Measurements from ENCODE around the gene DNAH1.
"Not testable (repeated sequence)": the region's sequence is repeated elsewhere in the genome, so short reads cannot be mapped to it uniquely, and the experiment has no call there.

DNAH1 gene

DNA sequence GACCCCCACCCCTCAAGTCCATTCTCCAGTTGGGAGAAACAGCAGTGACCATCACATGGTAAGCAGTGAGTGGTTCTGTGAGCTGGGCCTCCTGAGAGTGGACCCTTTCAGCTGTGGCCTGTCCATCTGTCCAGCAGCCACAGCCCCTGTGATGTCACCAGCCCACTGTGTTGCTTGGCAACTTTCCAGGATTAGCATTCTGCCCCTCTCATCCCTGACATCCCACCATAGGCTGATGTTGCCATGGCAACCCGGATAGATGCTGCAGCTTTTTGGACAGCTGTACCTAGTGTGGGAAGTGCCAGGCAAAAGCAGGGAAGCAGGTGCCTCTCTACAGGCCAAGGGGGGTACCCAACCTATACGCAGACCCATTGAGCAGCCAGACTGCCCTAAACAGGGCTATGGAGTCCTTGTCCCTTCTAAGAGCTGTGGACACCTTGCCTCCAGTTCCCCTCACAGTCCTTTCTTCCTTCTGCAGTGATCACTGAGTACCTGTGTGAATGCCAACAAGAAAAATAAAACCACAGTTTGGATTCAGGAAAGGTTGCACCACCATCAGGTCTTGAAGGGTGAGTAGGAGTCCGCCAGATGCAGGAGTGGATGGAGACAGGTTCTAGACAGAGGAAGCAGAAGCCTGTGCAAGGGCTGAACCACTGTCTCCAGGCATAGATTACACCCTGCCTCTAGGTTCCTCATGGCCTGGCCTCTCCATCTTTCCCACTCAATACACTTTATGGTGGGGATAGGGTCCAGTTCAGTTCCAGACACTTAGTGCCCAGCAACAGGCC, at the start of gene DNAH1:
Gene DNAH1, plus strand, starts transcription at position 343 of the 788 bp plus-strand sequence. CDS start 6,124 bp downstream, outside the sequence.
- in situ Hi-C loops (cut with MboI; ENCODE audit: low sequenced_read_pairs) = no loop called here

DNA sequence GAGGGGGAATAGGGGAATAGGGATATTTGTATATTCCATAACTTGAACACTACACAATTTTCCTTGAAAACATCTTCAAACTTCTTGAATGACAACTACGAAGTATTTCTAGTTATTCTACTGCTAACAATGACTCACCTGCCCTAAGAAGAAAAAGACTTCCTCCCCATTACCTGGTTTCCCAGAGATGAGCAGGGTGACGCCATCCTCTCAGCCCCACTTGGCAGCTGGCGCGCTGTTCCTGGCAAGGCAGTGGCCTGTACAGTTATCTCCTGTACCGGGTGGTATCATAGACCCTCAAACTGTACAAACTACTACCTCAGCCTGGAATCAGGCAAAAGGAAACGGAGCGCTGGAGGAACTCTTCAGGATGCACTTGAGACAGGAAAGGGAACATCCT, 48.1 kb upstream of the DNAH1 start:
- in situ Hi-C loops (cut with MboI; ENCODE audit: low sequenced_read_pairs) = no loop called here

DNA sequence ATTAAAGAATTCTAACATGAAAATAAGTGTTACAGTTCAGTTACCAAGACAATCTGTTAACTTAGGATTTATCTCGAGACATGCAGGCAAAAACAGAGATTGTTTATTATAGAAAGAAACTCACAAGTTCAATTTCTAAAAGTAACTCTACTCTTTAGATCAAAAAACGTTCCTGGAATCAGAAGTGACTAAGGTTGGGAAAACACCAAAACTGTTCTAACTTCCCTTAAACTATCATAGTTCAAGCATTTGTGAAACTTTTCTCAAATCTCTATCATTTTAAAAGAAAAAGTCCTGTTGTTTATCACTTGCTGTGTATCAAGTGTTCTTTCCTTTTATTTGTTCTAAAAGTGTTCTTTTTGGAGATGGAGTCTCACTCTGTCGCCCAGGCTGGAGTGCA, 46.3 kb upstream of the DNAH1 start:
- in situ Hi-C loops (cut with MboI; ENCODE audit: low sequenced_read_pairs) = no loop called here

DNA sequence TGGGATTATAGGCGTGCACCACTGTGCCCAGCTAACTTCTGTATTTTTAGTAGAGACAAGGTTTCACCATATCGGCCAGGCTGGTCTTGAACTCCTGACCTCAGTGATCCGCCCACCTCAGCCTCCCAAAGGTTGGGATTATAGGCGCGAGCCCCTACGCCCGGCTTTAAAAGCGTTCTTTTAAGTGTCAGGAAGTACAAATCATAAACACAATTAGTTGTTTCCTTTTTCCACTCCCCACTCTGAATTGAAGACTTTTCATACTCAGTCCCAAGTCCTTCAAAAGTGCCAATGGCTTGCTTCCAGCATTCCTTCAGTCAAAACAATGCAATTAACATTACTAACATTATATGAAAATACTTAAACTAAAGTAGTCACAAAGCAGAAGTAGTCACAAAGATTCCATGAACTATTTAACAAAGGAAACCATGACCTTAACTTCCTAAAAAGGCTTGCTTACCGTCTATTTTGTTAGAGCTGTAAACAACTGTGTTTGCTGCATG, 45.8 kb upstream of the DNAH1 start:
- in situ Hi-C loops (cut with MboI; ENCODE audit: low sequenced_read_pairs) = no loop called here

DNA sequence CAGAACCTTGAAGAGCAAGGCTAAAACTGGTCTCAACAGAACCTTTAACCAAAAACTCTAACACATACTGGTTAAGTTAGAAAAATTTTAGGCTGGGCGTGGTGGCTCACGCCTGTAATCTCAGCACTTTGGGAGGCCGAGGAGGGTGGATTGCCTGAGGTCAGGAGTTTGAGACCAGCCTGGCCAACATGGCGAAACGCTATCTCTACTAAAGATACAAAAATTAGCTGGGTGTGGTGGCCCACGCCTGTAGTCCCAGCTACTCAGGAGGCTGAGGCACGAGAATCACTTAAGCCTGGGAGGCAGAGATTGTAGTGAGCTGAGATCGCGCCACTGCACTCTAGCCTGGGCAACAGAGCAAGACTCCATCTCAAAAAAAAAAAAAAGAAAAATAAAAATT, 43.9 kb upstream of the DNAH1 start:
- in situ Hi-C loops (cut with MboI; ENCODE audit: low sequenced_read_pairs) = not testable (repeated sequence)

DNA sequence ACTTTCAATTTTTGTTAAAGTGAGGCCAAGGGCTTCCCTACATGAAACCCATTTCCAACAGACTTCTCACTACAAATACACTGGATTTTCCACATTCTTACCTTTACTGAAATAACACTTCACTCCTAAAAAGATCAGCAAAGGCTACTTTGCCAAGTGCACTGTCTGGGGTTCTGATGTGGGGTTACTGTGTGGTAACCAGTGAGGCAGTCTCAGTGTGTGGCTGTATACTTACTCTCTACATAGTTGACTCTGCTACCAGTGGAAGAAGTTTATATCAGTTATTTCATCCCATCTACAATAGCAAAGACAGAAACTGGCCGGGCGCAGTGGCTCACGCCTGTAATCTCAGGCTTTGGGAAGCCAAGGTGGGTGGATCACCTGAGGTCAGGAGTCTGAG, 43.3 kb upstream of the DNAH1 start:
- in situ Hi-C loops (cut with MboI; ENCODE audit: low sequenced_read_pairs) = no loop called here

DNA sequence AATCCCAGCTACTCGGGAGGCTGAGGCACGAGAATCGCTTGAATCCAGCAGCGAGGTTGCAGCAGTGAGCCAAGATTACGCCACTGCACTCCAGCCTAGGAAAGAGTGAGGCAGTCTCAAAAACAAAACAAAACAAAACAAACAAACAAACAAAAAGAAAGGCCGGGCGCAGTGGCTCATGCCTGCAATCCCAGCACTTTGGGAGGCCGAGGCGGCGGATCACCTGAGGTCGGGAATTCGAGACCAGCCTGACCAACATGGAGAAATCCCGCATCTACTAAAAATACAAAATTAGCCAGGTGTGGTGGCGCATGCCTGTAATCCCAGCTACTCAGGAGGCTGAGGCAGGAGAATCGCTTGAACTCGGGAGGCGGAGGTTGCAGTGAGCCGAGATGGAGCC, 41.3 kb upstream of the DNAH1 start:
- in situ Hi-C loops (cut with MboI; ENCODE audit: low sequenced_read_pairs) = not testable (repeated sequence)

DNA sequence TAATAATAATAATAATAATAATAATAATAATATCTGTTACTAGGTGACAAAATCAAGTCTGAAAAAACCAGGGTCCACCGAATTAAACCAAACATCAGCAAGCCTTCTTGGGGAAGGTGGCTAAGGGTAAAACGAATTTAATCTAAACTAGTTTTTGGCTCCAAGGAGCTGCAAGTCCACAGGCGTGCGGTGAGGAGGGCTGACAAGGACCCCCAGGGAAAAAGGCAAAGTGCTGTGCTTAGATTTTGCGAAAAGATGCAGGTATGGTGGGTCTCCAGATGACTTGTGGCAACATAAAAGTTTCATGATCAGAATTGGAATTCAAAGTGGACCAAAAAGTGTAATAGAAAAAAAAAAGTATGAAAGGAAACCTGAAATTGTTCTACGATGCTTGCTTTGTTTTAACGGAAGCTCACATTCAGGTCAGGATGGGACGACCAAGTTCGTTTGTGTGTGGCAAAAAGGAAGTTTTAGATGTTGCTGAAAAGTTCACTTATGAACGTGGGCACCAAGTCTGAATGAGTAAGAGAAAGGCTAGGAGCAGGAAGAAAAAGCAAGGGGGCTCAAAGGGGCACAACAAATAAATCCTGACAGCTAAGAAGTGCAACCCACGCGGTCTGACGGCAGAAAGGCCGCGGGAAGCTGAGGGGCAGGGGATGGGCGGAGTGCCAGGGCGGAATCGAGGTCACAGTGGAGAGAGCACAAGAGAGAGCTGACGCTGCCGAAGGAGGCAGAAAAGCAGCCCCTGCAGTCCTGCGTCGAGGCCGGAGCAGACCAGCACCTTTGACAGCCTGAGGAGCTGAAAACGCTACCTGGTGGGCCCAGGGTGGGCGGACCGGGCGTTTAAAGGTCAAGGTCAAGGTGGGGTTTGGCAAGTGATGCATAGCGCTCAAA, 38.8 kb upstream of the DNAH1 start:
- in situ Hi-C loops (cut with MboI; ENCODE audit: low sequenced_read_pairs) = no loop called here

DNA sequence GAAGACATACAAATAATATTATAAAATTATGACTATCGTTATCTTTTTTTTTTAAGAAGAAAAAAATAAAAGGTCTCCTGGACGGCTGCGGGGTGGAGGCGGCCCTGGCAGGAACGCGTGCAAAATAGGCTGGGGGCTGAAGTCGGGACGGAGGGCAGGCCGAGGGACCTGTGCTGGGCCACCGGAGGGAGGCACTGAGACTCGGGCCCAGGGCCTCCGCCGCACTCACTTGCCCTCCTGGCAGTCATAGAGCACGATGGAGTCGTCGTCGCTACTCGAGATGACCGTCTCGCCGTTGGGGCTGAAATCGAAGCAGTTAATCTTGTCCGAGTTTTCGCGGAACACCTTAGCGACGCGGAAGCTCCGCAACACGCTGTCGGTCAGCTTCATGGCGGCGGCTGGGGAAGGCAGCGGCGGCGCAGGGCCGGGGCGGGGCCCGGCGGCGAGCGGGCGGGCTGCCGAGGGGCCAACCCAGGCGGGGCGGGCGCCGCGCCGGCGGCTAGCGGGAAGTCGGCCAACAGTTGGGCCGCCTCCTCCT, 38.1 kb upstream of the DNAH1 start:
- in situ Hi-C loops (cut with MboI; ENCODE audit: low sequenced_read_pairs) = no loop called here

DNA sequence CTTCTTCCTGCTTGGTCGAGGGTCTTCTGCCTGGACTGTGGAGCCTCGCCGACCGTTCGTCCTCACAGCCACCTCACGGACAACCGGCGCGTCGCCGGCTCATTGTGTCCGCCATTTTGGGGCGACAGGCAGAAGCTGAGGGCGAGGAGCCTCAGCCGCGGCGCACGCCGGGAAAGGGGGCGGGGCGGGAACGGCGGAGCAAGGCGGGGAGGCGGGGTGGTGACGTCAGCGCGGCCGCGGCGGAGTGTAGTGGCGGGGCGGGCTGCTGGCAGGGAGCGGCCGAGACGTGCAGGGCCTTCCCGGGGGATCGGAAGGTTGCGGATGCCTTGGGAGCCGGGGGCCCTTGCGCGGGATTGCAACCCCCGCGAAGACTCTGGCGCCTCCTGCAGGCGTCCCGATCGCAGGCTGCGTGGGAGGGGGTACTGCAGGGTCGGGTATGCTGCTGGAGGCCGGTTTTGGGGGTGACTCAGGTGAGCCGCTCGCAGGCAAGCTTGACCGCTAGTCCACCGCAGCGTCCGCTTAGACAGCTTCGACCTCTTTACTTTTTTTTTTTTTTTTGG, 37.5 kb upstream of the DNAH1 start, which contains the start of gene WDR82:
Gene WDR82, minus strand, starts transcription at position 140 of the 560 bp plus-strand sequence. CDS start 288 bp downstream, outside the sequence.
- in situ Hi-C loops (cut with MboI; ENCODE audit: low sequenced_read_pairs) = no loop called here

DNA sequence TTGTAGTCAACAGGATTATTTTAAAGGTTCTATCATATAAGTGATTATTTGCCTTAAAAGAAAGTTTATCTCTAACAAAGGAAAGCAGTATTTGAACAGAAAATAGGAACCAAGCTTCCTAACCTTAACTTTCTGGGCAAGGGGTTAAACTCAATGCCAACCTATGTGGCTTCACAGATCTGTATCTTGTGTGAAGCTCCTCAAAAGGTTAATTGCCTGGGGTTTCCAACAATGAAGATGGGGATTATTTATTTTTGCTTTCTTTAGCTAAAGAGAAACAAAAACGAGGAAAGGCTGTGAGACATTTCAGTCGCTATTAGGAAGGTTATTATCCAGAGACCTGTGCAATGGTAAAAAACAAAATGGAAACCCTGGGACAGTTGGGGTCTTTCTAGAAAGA, 36.5 kb upstream of the DNAH1 start:
- in situ Hi-C loops (cut with MboI; ENCODE audit: low sequenced_read_pairs) = no loop called here

DNA sequence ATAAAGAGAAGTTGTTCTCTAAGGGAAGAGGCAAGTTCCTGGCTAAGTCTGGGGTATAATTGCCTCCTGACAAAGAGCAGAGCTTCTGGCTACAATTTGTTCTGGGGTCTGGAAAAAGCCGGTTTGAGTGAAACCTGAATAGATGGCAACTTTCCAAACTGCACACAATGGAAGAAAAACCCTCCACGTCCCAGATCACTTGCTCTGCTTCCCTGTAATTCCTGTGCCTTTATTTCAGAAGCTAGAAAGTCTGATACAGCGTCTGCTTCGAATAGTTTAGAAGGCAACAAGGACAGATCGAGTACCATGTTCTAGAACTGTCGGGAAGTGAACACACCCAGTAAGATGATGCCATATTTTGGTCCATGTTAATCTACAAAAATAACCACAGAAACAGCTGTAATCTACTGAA, 36.1 kb upstream of the DNAH1 start:
- in situ Hi-C loops (cut with MboI; ENCODE audit: low sequenced_read_pairs) = no loop called here

DNA sequence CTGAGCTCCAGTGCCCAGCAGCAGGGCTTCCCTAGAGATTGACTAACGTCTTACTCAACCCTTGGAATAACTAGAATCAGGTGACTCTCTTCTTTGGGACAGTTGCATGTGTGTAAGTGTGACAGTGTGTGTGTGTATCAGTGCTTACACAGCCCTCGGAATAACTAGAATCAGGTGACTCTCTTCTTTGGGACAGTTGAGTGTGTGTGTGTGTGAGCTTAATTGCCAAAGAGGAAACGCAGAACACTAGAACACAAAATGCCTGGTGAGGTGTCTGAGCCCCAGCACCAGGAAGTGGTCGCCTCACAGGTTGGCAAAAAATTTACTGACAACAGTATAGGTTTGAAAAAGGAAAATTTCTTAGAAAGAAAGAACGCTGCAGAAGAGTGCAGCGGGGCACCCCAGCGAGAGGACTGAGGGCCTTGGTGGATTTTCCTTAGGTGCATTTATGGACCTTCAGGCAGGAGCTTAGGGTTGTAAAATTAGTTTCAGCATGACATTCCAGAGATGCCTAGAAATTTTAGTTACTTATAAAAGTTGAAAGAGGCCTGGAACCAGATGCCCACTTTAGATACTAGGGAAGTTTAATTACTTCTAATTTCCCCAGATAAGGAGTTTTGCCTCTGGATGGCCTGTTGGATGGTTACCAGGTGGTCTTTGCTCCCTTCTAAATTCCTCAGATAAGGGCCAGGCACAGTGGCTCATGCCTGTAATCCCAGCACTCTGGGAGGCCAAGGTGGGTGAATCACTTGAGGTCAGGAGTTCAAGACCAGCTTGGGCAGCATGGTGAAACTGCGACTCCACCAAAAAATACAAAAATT, 33.9 kb upstream of the DNAH1 start:
- in situ Hi-C loops (cut with MboI; ENCODE audit: low sequenced_read_pairs) = no loop called here

DNA sequence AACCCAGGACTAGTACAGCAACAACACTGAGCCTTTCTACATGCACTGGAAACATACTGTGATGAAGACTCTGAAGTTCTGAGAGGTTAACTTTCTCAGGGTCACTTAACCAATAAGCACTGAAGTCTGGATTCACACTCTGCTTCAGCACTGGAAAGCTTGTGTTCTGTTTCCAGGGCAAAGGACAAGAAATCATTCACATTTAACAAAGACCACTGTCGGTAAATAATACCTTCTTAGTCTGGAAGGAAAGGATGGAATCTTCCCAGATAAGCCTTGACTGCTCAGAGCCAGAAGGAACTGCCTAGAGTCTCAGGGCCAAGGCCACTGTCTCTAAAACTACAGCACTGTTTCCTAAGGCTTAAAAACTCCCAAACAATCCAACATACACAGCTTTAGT, 32.8 kb upstream of the DNAH1 start:
- in situ Hi-C loops (cut with MboI; ENCODE audit: low sequenced_read_pairs) = no loop called here

DNA sequence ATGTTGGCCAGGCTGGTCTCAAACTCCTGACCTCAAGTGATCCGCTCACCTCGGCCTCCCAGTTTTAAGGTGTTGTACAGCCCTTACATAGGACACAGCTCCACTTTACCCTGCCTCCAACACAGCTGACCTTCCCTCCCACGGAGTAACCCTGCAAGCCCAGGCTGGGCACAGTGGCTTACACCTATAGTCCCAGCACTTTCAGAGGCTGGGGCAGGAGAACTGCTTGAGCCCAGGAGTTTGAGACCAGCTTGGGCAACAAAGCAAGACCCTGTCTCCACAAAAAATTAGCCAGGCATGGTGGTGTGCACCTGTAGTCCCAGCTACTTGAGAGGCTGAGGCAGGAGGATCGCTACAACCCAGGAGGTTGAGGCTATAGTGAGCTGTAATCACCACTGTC, 32.1 kb upstream of the DNAH1 start:
- in situ Hi-C loops (cut with MboI; ENCODE audit: low sequenced_read_pairs) = not testable (repeated sequence)

DNA sequence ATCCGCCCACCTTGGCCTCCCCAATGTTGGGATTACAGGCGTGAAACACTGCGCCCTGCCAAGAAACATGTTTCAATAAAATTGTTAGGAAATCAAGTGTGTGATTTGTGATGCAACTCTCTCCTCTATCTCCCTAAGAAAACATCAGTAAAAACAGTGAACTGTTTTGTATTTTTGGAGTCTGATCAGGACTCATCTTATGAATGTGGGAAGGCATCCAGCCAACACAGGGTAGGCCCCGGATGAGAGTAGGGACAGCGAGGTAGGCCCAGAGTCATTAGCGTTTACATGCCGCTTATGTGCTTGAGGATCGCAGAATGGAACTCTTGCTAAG, 29.4 kb upstream of the DNAH1 start:
- in situ Hi-C loops (cut with MboI; ENCODE audit: low sequenced_read_pairs) = no loop called here

DNA sequence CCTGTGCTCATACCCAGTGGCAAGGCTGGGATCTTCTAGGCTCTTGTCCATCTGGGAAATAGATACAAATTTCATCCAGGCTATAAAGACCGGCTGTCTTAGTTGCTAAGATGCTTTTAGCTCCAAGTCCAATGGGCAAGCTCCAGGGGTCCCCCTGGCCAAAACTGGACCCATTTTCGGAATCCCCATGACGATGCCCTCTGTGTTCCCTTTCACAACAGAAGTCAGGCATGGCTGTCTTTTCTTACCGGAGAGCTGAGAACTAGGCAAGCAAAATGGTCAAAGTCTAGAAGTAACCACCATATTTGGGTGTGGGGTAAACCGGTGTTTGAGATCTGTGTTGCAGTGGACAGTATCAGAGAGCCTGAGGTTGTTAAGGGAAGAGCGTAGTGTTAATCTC, 27.4 kb upstream of the DNAH1 start:
- in situ Hi-C loops (cut with MboI; ENCODE audit: low sequenced_read_pairs) = no loop called here

DNA sequence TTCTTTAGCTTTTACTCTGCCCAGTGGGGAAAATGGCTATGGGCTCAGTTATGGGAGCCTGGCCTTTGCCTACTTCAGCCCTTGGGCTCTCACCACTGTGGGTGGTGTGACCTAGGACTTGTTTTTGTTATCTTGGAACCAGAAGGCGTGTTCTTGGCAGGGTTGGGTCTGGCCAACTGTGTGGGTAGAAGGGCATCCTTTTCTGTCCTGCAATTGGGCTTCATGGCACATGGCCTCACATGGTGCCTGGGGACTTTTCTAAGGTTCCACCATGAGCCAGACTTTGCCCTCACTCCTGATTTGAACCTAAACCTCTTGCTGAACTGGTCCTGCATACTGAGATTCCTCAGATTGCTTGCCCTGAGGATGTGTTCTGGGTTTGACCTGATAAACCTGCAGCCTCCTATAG, 26.8 kb upstream of the DNAH1 start:
- in situ Hi-C loops (cut with MboI; ENCODE audit: low sequenced_read_pairs) = no loop called here

DNA sequence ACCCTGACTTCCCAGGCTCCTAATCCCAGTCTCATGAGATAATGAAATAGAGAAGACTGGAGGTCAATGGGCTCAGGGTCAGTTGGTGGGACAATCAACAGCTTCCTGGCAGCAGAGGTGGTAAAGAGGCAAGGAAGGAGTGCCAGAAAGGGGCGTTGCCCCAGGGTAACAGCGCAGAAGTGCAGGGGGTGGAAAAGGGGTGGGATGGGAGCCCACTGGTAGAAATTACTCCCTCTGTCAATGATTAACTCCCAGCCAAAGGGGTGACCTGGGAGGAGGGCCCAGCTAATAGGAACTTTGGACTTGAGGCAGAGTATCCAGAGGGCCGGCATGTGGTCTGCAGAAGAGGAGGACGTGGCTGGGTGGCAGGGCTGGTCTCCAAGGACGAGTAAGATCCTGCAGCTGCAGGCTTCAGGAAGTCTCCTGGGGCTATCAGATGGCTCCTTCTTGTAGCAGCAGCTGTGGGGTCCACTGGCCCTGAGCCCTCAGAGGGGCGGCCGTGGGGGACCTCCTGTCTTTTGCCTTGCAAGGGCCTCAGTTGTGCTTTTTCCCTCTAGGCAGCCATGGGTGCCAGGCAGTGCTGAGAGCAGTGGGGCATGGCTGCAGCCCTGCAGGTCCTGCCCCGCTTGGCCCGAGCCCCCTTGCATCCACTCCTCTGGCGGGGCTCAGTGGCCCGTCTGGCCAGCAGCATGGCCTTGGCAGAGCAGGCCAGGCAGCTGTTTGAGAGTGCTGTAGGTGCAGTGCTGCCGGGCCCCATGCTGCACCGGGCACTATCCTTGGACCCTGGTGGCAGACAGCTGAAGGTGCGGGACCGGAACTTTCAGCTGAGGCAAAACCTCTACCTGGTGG, 26.1 kb upstream of the DNAH1 start:
- in situ Hi-C loops (cut with MboI; ENCODE audit: low sequenced_read_pairs) = no loop called here
